ENCODE measurements around the gene MAPKAPK3. TPM values are rescaled to one million over a fixed set of nuclear protein-coding genes. Genes with fewer than 3 reads are reported as not detected.
A peak's percentile ranks its signal among the peaks of the same experiment; 100 is the strongest.

The MAPKAPK3 gene
- total and polyA plus RNA-seq, 12 donors = 40.6 to 101 (median 65.0) TPM

- Histone ChIP-seq H3K36me3 (replicated peaks in 1 of 2) (no peaks in the 10 kb centered on the region), H3K27ac (no peak overlapping the region), H3K4me1 (replicated peaks in 1 of 2) (peaks cover 0 to 3% of the 10 kb centered on the region in 2 donors), H3K27me3 (no peaks in the 10 kb centered on the region), H3K4me3 (no peak overlapping the region), H3K9me3 (replicated peaks in 1 of 3) (no peaks in the 10 kb centered on the region)
- DNase-seq = peak in 1 of 7 donors; percentile 51
- intact Hi-C loops (cut with DNase I) = no loop called here
- TF ChIP-seq CTCF (IDR thresholded peaks at IDR 0.05) (no peak), POLR2A (IDR thresholded peaks at IDR 0.05) (no peak)
- WGBS, 4 donors = 54 to 74% (median 68%) methylated on average over 5 to 6 of the region's 6 CpGs
These were observed 29.6 kb upstream of the MAPKAPK3 start for GRCh38 chr3:50587373-50587772.

- TF ChIP-seq CTCF (IDR thresholded peaks at IDR 0.05) (no peak), POLR2A (IDR thresholded peaks at IDR 0.05) (no peak)
- H3K9me3 ChIP-seq (replicated peaks in 1 of 3) = no peaks in the 10 kb centered on the region
- intact Hi-C loops (cut with DNase I) = no loop called here
- no peak for DNase-seq
- H3K4me3 ChIP-seq = no peak overlapping the region
- H3K27ac ChIP-seq = no peak overlapping the region
- no peaks in the 10 kb centered on the region for H3K36me3 ChIP-seq (replicated peaks in 1 of 2)
- WGBS, 4 donors = 41 to 56% (median 49%) methylated on average over 12 to 17 of the region's 17 CpGs
- H3K4me1 ChIP-seq (replicated peaks in 1 of 2) = peaks cover 0 to 3% of the 10 kb centered on the region in 2 donors
- H3K27me3 ChIP-seq = no peaks in the 10 kb centered on the region
These were observed 28.9 kb upstream of the MAPKAPK3 start for GRCh38 chr3:50587806-50588758.

DNA sequence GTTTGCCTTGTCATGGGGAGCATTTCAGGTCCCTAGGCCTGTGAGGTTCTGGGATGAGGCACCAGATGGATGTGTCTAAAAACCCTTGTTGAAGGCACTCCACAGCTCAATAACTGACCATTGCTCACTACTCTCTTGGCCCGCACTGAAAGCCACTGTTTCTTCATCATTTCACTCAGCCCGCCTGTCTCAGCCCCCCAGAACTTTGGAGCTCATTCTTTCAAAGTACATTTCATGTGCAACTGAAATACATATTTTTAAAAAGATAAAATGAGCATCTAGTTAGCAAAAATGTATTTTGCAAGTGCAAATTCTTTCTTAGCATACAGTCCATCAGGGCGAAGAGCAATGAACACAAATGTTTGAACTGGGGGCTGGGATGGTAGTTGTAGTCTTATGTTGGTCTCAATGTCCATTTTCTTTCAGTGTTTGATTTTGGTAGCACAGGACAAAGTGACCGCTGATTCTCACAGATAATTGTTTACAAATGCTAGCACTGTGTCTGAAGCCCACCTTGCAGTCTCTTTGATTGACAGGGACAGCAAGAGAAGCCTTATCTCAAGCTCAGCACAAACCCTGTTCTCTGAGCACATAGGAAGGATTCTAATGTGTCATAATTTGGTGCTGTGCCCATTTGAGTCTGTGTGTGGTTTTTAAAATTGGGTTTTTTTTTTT lies 28.1 kb upstream of the MAPKAPK3 start:
- intact Hi-C loops (cut with DNase I) = no loop called here
- H3K4me3 ChIP-seq = no peak overlapping the region
- no peak overlapping the region for H3K27ac ChIP-seq
- H3K9me3 ChIP-seq (replicated peaks in 1 of 3) = no peaks in the 10 kb centered on the region
- WGBS, 4 donors = 76 to 92% (median 82%) methylated on average over 4 of the region's 4 CpGs
- no peak for DNase-seq
- no peak for TF ChIP-seq POLR2A (IDR thresholded peaks at IDR 0.05)
- TF ChIP-seq CTCF (IDR thresholded peaks at IDR 0.05) = no peak
- H3K4me1 ChIP-seq (replicated peaks in 1 of 2) = peaks cover 0 to 3% of the 10 kb centered on the region in 2 donors
- no peaks in the 10 kb centered on the region for H3K27me3 ChIP-seq
- H3K36me3 ChIP-seq (replicated peaks in 1 of 2) = no peaks in the 10 kb centered on the region

DNA sequence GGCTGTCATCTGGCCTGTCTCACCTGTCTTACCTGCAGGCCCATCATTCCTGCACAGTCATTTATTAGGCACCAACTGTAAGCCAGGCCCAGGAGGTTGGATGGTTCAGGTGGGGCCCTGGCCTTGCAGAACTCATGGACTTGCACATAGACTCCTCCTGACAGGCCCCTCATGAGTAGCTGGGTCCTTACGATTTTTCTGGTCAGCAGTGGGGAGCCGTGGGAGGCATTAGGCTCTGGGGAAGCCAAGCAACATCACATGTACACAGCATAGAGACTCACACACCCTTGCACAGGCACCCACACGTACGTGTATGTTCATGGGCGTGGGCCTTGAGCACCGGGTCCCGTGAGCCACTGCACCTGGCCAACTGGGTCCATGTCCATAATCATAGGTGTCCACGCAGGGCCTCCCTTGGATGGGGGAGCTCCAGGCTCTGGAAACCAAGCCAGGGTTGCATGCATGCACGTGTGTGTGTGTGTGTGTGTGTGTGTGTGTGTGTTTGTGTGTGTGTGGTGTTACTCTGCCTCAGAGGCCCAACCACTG lies 25.7 kb upstream of the MAPKAPK3 start:
- DNase-seq = no peak
- H3K27me3 ChIP-seq = no peaks in the 10 kb centered on the region
- 63 to 78% (median 74%) methylated on average over 8 to 9 of the region's 9 CpGs for WGBS, 4 donors
- no peak for TF ChIP-seq CTCF (IDR thresholded peaks at IDR 0.05)
- TF ChIP-seq POLR2A (IDR thresholded peaks at IDR 0.05) = no peak
- H3K27ac ChIP-seq = peak overlapping the region in 1 of 5 donors; percentile 65
- H3K4me1 ChIP-seq (replicated peaks in 1 of 2) = peaks cover 0 to 3% of the 10 kb centered on the region in 2 donors
- intact Hi-C loops (cut with DNase I) = no loop called here
- H3K36me3 ChIP-seq (replicated peaks in 1 of 2) = no peaks in the 10 kb centered on the region
- H3K9me3 ChIP-seq (replicated peaks in 1 of 3) = no peaks in the 10 kb centered on the region
- H3K4me3 ChIP-seq = no peak overlapping the region
